Hepatocyte (in vitro differentiated cells): ENCODE data around the gene MAP2K7.

ENCODE experiments used
- EZH2phosphoT487 ChIP-seq: fragments of 200-600 bp; sonication (generic); IDR thresholded peaks from one replicate; pipeline ENCODE4 v1.6.1; 2018; ENCODE audit warnings: antibody characterized with exemption, mild to moderate bottlenecking, low read depth, moderate library complexity; ENCODE audit not compliant: unreplicated experiment, severe bottlenecking
- TF ChIP-seq, protein P1 (sequence below): fragments of 200-600 bp; sonication (generic); IDR thresholded peaks from 2 replicates; pipeline ENCODE4 v1.5.1; 2016; ENCODE audit warnings: antibody characterized with exemption, mild to moderate bottlenecking; ENCODE audit not compliant: poor library complexity

DNA sequence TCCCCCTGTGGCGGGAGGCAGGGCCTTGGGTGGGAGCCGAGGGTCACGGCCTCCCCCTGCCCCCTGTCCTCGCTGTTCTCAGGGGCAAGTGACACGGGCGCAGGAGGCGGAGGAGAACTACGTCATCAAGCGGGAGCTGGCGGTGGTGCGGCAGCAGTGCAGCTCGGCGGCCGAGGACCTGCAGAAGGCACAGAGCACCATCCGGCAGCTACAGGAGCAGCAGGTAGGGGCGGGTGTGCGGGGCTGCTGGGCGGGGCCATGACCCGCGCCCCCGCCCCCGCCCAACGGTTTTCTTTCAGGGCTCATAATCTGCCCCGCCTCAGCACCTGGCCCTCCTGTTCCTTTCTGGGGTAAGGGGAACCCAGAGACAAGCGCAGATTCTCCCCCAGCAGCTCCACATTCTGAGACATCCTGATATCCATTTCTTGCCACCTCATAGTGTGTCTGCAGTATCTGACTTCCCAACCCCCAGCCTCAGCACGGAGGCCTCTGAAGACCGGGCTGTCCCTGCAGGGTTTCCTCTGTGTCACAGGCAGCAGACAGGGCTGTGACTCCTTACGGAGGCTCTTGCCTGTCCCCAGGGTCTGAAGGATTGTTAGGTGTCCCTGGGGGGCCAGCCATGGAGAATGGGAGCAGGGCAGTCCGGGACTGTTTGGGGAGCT is 45.4 kb upstream of the MAP2K7 start:
- no peak for TF ChIP-seq EZH2phosphoT487
- TF ChIP-seq, protein P1, sequence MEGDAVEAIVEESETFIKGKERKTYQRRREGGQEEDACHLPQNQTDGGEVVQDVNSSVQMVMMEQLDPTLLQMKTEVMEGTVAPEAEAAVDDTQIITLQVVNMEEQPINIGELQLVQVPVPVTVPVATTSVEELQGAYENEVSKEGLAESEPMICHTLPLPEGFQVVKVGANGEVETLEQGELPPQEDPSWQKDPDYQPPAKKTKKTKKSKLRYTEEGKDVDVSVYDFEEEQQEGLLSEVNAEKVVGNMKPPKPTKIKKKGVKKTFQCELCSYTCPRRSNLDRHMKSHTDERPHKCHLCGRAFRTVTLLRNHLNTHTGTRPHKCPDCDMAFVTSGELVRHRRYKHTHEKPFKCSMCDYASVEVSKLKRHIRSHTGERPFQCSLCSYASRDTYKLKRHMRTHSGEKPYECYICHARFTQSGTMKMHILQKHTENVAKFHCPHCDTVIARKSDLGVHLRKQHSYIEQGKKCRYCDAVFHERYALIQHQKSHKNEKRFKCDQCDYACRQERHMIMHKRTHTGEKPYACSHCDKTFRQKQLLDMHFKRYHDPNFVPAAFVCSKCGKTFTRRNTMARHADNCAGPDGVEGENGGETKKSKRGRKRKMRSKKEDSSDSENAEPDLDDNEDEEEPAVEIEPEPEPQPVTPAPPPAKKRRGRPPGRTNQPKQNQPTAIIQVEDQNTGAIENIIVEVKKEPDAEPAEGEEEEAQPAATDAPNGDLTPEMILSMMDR = no peak
